Cerebellar nuclear complex (tissue), 1 donor: Measurements from ENCODE around the gene BRAP.
"Not testable (repeated sequence)": the region's sequence is repeated elsewhere in the genome, so short reads cannot be mapped to it uniquely, and the experiment has no call there.

Source experiments
- DNase-seq, 2 experiments: peaks; one replicate each; lab custom pipeline; 2025; lab: John Stamatoyannopoulos, UW

The BRAP gene

GRCh38 chr12:111616177-111616623 is 69.6 kb downstream of the BRAP start:
- DNase-seq: no peak

- no peak for DNase-seq
Measured at GRCh38 chr12:111607239-111607638, 78.5 kb downstream of the BRAP start.

- no peak for DNase-seq
Measured at GRCh38 chr12:111606767-111607230, 79.0 kb downstream of the BRAP start.

- no peak for DNase-seq
Measured at GRCh38 chr12:111605911-111606766, 79.6 kb downstream of the BRAP start.

GRCh38 chr12:111602857-111603256 is 82.9 kb downstream of the BRAP start:
- DNase-seq: not testable (repeated sequence)

GRCh38 chr12:111602348-111602747 is 83.4 kb downstream of the BRAP start:
- DNase-seq: no peak

GRCh38 chr12:111600986-111601385 is 84.8 kb downstream of the BRAP start:
- not testable (repeated sequence) for DNase-seq

GRCh38 chr12:111600205-111600642 is 85.5 kb downstream of the BRAP start:
- no peak for DNase-seq

GRCh38 chr12:111599453-111600204 is 86.1 kb downstream of the BRAP start:
- peak in 1 of 2 experiments; percentile 17 for DNase-seq

- DNase-seq: no peak
Measured at GRCh38 chr12:111598637-111599452, 86.9 kb downstream of the BRAP start, which contains the start of gene ATXN2. ATXN2 (minus strand) TSS chr12:111599315; CDS start chr12:111599034, 281 bp downstream.

- no peak for DNase-seq
Measured at GRCh38 chr12:111597831-111598636, 87.7 kb downstream of the BRAP start.

- DNase-seq: no peak
Measured at GRCh38 chr12:111596985-111597830, 88.5 kb downstream of the BRAP start.

- not testable (repeated sequence) for DNase-seq
Measured at GRCh38 chr12:111595341-111595835, 90.4 kb downstream of the BRAP start.
